Fibroblast of villous mesenchyme (primary cell): ENCODE measurements around the gene SLC39A2. TPM values are rescaled to one million over a fixed set of nuclear protein-coding genes. Genes with fewer than 3 reads are reported as not detected.
"Not testable (repeated sequence)": the region's sequence is repeated elsewhere in the genome, so short reads cannot be mapped to it uniquely, and the experiment has no call there.

ENCODE experiments used
- DNase-seq: peaks from one replicate; pipeline ENCODE4 v3.0.0-alpha.2; 2010; ENCODE audit warnings: low read depth
- H3K4me3 ChIP-seq: 2 replicates; pipeline ENCODE4 v1.5.1; 2011; ENCODE audit warnings: low read depth, mild to moderate bottlenecking, low read length
- total RNA-seq: library from RNA; depleted of rRNA; stranded (reverse); fragments of >200 nt; gene quantifications from 2 replicates; pipeline ENCODE4 v1.2.3, GENCODE V29; 2012
- TF ChIP-seq, protein P1 (sequence below): IDR thresholded peaks from 2 replicates; pipeline ENCODE4 v1.5.1; 2012; ENCODE audit warnings: low read depth, mild to moderate bottlenecking, low read length; ENCODE audit not compliant: insufficient read depth

Gene SLC39A2
- total RNA-seq, 1 donor, result not detected

DNA sequence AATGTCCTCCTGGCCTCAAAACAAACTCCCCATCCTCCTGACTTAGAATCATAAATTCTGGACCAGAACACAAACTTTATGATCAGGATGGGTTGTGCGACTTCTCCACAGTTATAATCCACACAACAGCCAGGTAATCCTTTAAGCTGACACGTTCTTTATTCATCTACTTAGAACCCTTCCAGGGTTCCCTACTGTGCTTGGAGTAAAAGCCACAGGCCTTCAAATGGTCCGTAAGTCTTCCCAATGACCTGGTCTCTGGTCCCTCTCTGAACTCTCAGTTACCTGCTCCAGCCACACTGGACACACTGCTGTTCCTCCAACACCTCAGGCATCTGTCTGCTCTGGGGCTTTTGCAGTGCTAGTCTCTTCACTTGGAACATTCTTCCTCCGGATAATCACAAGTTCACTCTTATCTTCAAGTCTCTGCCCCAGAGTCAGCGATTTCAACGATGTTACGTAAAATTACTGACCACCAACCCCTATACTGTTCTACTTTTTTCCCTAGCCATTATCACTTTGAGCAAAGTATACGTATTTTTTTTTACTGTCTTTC, 41.4 kb downstream of the SLC39A2 start:
- TF ChIP-seq, protein P1, sequence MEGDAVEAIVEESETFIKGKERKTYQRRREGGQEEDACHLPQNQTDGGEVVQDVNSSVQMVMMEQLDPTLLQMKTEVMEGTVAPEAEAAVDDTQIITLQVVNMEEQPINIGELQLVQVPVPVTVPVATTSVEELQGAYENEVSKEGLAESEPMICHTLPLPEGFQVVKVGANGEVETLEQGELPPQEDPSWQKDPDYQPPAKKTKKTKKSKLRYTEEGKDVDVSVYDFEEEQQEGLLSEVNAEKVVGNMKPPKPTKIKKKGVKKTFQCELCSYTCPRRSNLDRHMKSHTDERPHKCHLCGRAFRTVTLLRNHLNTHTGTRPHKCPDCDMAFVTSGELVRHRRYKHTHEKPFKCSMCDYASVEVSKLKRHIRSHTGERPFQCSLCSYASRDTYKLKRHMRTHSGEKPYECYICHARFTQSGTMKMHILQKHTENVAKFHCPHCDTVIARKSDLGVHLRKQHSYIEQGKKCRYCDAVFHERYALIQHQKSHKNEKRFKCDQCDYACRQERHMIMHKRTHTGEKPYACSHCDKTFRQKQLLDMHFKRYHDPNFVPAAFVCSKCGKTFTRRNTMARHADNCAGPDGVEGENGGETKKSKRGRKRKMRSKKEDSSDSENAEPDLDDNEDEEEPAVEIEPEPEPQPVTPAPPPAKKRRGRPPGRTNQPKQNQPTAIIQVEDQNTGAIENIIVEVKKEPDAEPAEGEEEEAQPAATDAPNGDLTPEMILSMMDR, result no peak
- no peak overlapping the region for H3K4me3 ChIP-seq
- no peak for DNase-seq

DNA sequence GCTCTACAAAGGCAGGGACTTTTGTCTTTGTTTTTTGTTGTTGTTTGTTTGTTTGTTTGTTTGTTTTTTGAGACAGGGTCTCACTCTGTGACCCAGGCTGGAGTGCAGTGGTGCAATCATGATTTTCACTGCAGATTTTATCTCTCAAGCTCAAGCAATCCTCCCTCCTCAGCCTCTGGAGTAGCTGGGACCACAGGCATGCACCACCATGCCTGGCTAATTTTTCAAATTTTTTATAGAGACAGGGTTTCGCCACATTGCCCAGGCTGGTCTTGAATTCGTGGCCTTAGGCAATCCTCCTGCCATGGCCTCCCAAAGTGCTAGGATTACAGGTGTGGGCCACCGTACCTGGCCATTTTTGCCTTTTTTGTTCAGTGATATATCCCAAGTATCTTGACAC, 41.8 kb downstream of the SLC39A2 start:
- DNase-seq, H3K4me3 ChIP-seq: not testable (repeated sequence)

DNA sequence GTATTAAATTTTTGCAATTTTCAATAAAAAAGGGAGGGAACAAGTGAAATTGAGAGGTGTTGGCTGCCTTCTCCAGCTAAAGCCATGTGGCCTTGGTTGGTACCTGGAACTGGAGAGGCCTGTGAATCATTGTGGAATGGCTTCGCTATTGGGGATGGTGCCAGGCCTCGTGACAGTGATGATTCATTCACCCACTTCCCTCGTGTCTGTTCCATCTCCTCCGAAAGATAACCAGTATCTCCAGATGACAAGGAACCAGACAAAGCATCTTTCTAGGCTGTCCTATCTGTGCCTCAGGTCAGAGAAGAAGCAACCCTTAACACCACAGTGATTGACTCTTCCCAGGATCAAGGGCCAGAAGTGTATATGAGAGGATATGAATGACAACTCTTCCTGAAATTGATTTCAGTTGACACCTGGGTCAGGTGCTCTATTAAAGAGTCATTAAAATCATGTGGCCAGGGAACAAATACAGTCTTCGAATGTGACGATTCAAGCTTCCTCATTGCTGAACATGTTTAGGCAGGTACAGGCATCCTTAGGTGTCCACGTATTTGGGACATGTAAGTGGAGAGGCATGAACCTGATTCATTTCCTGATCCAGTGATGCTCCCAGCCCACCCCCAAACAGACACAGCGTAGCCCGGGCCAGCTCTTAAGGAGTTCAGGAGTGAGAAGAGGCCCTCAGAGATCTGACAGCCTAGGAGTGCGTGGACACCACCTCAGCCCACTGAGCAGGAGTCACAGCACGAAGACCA, 42.8 kb downstream of the SLC39A2 start, which contains the start of gene RNASE7:
Gene RNASE7 (plus strand): TSS at position 687 of the 758 bp plus-strand sequence. CDS start 631 bp downstream, outside the sequence.
- H3K4me3 ChIP-seq, result no peak within 1 kb of the TSS
- TF ChIP-seq, protein P1, result no peak
- DNase-seq, result peak; percentile 16

DNA sequence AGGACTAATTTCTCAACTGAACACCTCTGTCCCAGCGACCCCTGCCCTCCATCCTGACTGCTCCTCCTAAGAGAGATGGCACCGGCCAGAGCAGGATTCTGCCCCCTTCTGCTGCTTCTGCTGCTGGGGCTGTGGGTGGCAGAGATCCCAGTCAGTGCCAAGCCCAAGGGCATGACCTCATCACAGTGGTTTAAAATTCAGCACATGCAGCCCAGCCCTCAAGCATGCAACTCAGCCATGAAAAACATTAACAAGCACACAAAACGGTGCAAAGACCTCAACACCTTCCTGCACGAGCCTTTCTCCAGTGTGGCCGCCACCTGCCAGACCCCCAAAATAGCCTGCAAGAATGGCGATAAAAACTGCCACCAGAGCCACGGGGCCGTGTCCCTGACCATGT, 43.8 kb downstream of the SLC39A2 start:
- H3K4me3 ChIP-seq, result no peak overlapping the region
- TF ChIP-seq, protein P1, result no peak

DNA sequence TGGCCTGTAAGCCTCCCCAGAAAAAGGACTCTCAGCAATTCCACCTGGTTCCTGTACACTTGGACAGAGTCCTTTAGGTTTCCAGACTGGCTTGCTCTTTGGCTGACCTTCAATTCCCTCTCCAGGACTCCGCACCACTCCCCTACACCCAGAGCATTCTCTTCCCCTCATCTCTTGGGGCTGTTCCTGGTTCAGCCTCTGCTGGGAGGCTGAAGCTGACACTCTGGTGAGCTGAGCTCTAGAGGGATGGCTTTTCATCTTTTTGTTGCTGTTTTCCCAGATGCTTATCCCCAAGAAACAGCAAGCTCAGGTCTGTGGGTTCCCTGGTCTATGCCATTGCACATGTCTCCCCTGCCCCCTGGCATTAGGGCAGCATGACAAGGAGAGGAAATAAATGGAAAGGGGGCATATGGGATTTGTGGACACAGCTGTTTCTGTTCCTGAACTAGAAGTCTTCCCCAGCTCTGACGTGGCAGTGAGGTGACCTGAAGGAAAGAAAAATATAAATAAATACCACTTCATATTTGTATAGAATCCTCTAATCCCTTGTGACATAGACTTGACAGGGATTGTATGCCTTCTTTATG, 44.4 kb downstream of the SLC39A2 start:
- DNase-seq, result no peak
- no peak overlapping the region for H3K4me3 ChIP-seq
- TF ChIP-seq, protein P1, result no peak

More for the DNA sequence above, 43.8 kb downstream of the SLC39A2 start:
- DNase-seq, result no peak

DNA sequence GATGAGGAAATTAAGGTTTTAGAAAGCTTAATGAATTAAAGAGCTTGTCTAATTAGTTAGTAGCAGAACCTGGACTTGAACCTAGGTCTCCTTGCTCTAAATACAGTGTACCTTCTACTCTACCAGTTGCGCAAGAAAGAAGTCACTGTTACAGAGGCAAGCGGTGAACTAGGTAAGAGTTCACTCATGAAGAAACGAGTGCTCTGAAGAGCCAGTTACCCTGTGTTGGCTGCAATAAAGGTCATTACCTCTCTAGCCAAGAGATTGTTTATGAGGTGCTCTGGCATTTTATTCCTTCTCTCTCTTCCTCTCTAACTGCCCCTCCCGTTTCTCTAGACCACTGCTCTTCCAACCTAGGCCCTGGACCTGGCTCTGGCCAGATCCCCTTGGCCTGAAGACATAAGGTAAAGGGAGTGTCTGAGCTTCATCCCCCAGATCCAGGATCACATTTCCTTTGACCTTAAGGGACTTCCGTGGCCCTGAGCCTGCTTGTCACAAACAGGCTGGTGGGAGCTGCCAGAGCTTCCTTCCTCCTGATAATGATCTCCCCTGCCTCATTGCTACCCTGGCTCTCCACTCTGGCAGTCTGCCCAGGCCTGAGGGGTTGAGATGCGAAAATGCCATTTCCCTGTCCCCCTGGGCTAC, 45.0 kb downstream of the SLC39A2 start:
- H3K4me3 ChIP-seq, result no peak overlapping the region
- no peak for DNase-seq
- TF ChIP-seq, protein P1, result no peak

DNA sequence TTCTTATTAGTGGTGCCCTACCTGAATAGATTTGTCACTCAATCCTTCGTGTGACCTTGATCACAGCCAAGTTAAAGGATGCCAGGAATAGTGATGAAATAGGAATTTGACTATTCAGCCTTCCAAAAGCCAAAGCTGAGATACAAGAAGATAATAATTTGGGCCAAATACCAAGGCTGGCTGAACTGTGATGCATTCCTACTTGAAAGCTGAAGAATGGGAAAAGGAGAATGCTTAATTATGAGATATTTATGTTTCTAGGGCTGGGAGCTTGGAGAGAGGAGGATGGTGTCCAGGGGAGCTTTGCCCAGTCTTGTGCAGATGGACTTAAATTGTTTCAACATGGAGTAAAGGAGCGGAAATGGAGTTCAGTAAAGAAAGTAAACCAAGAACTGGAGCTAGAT, 48.3 kb downstream of the SLC39A2 start:
- no peak for DNase-seq
- TF ChIP-seq, protein P1, result no peak
- H3K4me3 ChIP-seq, result no peak overlapping the region
